Small intestine (tissue), 7 donors: ENCODE measurements around the gene FAM89B. TPM values are rescaled to one million over a fixed set of nuclear protein-coding genes. Genes with fewer than 3 reads are reported as not detected.

Experiments
- DNase-seq, 2 donors: peaks; one replicate each; pipeline versions ENCODE4 v3.0.0 to v3.0.0-alpha.2; 2013
- FAIRE-seq: peaks from 2 replicates; lab custom pipeline; 2012; peaks lifted over from hg19 to GRCh38; lab: Jason Lieb, UNC
- H3K27ac ChIP-seq, 3 donors: one replicate each; pipeline ENCODE4 v1.5.1; 2013; ENCODE audit warnings: low read length in 2 of 3, mild to moderate bottlenecking in 2 of 3, control low read depth in 1 of 3, inconsistent platforms in 1 of 3, low read depth in 1 of 3, moderate library complexity in 1 of 3
- H3K27me3 ChIP-seq, 3 donors: one replicate each; pipeline ENCODE4 v1.6.1; 2013; ENCODE audit warnings: low read length in 3 of 3, inconsistent platforms in 1 of 3; ENCODE audit not compliant: control insufficient read depth in 3 of 3, insufficient read depth in 3 of 3
- H3K36me3 ChIP-seq, 3 donors: one replicate each; pipeline ENCODE4 v1.6.1; 2013; ENCODE audit warnings: low read length in 3 of 3, inconsistent platforms in 1 of 3, low read depth in 1 of 3, mild to moderate bottlenecking in 1 of 3, moderate library complexity in 1 of 3; ENCODE audit not compliant: control insufficient read depth in 3 of 3, insufficient read depth in 2 of 3
- H3K4me1 ChIP-seq, 3 donors: one replicate each; pipeline ENCODE4 v1.6.1; 2013; ENCODE audit warnings: low read length in 2 of 3, inconsistent platforms in 1 of 3, low read depth in 1 of 3, mild to moderate bottlenecking in 1 of 3, moderate library complexity in 1 of 3; ENCODE audit not compliant: control insufficient read depth in 3 of 3, insufficient read depth in 2 of 3
- H3K4me3 ChIP-seq, 3 donors: one replicate each; pipeline ENCODE4 v1.5.1; 2013; ENCODE audit warnings: low read length in 3 of 3, control low read depth in 1 of 3, inconsistent platforms in 1 of 3, low read depth in 1 of 3, mild to moderate bottlenecking in 1 of 3, moderate library complexity in 1 of 3
- H3K9me3 ChIP-seq, 2 donors: one replicate each; pipeline ENCODE4 v1.6.1; 2013; ENCODE audit warnings: low read depth in 1 of 2, low read length in 1 of 2; ENCODE audit not compliant: control insufficient read depth in 2 of 2, insufficient read depth in 1 of 2
- WGBS, 3 donors: extraction: QIAGEN DNeasy Blood & Tissue Kit; methylation state at CpG; one replicate each; pipeline ENCODE4 v1.1.7; 2013; 5-methylcytosine and 5-hydroxymethylcytosine counted together
- polyA plus RNA-seq, 4 donors: library from polyadenylated mRNA; stranded (reverse) in 3 of 4; unstranded in 1 of 4; fragments of 200-250 nt in 3 of 4; fragments of 120-200 nt in 1 of 4; gene quantifications; one replicate each; pipeline versions ENCODE4 v1.2.1 to v1.2.3, GENCODE V29; 2013
- donor health status: healthy with polysubstance abuse.
- donor health status: control.
- donor health status: control.
- donor health status: Bipolar disorder and iron deficiency.
- donor health status: healthy.

The FAM89B gene
- polyA plus RNA-seq, 4 donors = 15.9 to 39.2 (median 33.4) TPM

- Histone ChIP-seq H3K4me1 (peaks cover 0 to 2% (median 0%) of the 10 kb centered on the region in 3 donors), H3K9me3 (no peaks in the 10 kb centered on the region), H3K27me3 (peaks cover 0 to 5% (median 0%) of the 10 kb centered on the region in 3 donors), H3K36me3 (peaks cover 1 to 76% (median 7%) of the 10 kb centered on the region in 3 donors), H3K27ac (no peak overlapping the region), H3K4me3 (no peak overlapping the region)
- 86 to 91% (median 89%) methylated on average over 16 of the region's 16 CpGs for WGBS, 3 donors
- DNase-seq = no peak
- no peak for FAIRE-seq
Observed at GRCh38 chr11:65598258-65598699, 25.9 kb downstream of the FAM89B start.

GRCh38 chr11:65599216-65599954 is 27.0 kb downstream of the FAM89B start:
- WGBS, 3 donors = 89 to 93% (median 92%) methylated on average over 35 to 49 of the region's 49 CpGs
- peaks cover 0 to 2% (median 0%) of the 10 kb centered on the region in 3 donors for H3K4me1 ChIP-seq
- H3K36me3 ChIP-seq = peaks cover 5 to 79% (median 8%) of the 10 kb centered on the region in 3 donors
- no peak overlapping the region for H3K27ac ChIP-seq
- FAIRE-seq (no peak), DNase-seq (no peak)
- H3K9me3 ChIP-seq = no peaks in the 10 kb centered on the region
- no peaks in the 10 kb centered on the region for H3K27me3 ChIP-seq
- H3K4me3 ChIP-seq = no peak overlapping the region

- WGBS, 3 donors = 95 to 98% (median 95%) methylated on average over 6 of the region's 6 CpGs
- Histone ChIP-seq H3K27me3 (no peaks in the 10 kb centered on the region), H3K36me3 (peaks cover 10 to 83% (median 11%) of the 10 kb centered on the region in 3 donors), H3K4me3 (no peak overlapping the region), H3K27ac (no peak overlapping the region), H3K4me1 (peaks cover 0 to 2% (median 0%) of the 10 kb centered on the region in 3 donors), H3K9me3 (no peaks in the 10 kb centered on the region)
- no peak for DNase-seq
- FAIRE-seq = no peak
Observed at GRCh38 chr11:65599955-65600246, 27.6 kb downstream of the FAM89B start.

GRCh38 chr11:65604258-65604657 is 31.9 kb downstream of the FAM89B start:
- Histone ChIP-seq H3K36me3 (peaks cover 23 to 92% (median 30%) of the 10 kb centered on the region in 3 donors), H3K27ac (no peak overlapping the region), H3K27me3 (no peaks in the 10 kb centered on the region), H3K4me3 (no peak overlapping the region), H3K4me1 (peaks cover 0 to 13% (median 0%) of the 10 kb centered on the region in 3 donors), H3K9me3 (no peaks in the 10 kb centered on the region)
- WGBS, 3 donors = 92 to 100% (median 94%) methylated on average over 1 of the region's 1 CpG
- FAIRE-seq = no peak
- no peak for DNase-seq

GRCh38 chr11:65606876-65607613 is 34.7 kb downstream of the FAM89B start:
- Histone ChIP-seq H3K27ac (peak overlapping the region in 2 of 3 donors; percentile 9 to 78), H3K4me3 (no peak overlapping the region), H3K9me3 (no peaks in the 10 kb centered on the region), H3K4me1 (peaks cover 0 to 36% (median 6%) of the 10 kb centered on the region in 3 donors), H3K27me3 (no peaks in the 10 kb centered on the region), H3K36me3 (peaks cover 23 to 96% (median 30%) of the 10 kb centered on the region in 3 donors)
- DNase-seq (peak; percentile 70 to 91), FAIRE-seq (no peak)
- 55 to 81% (median 70%) methylated on average over 67 of the region's 67 CpGs for WGBS, 3 donors

- FAIRE-seq (no peak), DNase-seq (no peak)
- 87 to 93% (median 92%) methylated on average over 37 of the region's 37 CpGs for WGBS, 3 donors
- H3K27me3 ChIP-seq = no peaks in the 10 kb centered on the region
- H3K36me3 ChIP-seq = peaks cover 23 to 96% (median 30%) of the 10 kb centered on the region in 3 donors
- no peaks in the 10 kb centered on the region for H3K9me3 ChIP-seq
- H3K4me3 ChIP-seq = no peak overlapping the region
- H3K27ac ChIP-seq = peak overlapping the region in 2 of 3 donors; percentile 9 to 19
- peaks cover 0 to 43% (median 14%) of the 10 kb centered on the region in 3 donors for H3K4me1 ChIP-seq
Observed at GRCh38 chr11:65607614-65608426, 35.5 kb downstream of the FAM89B start.

- Histone ChIP-seq H3K36me3 (peaks cover 21 to 90% (median 27%) of the 10 kb centered on the region in 3 donors), H3K4me3 (no peak overlapping the region), H3K27ac (no peak overlapping the region), H3K27me3 (no peaks in the 10 kb centered on the region), H3K4me1 (peaks cover 0 to 48% (median 14%) of the 10 kb centered on the region in 3 donors), H3K9me3 (no peaks in the 10 kb centered on the region)
- FAIRE-seq = no peak
- no peak for DNase-seq
- WGBS, 3 donors = 56 to 65% (median 60%) methylated on average over 3 of the region's 3 CpGs
Observed at GRCh38 chr11:65609229-65609628, 36.9 kb downstream of the FAM89B start.

GRCh38 chr11:65609665-65610064 is 37.3 kb downstream of the FAM89B start:
- peaks cover 20 to 86% (median 22%) of the 10 kb centered on the region in 3 donors for H3K36me3 ChIP-seq
- 74 to 81% (median 78%) methylated on average over 5 of the region's 5 CpGs for WGBS, 3 donors
- H3K27me3 ChIP-seq = no peaks in the 10 kb centered on the region
- H3K9me3 ChIP-seq = no peaks in the 10 kb centered on the region
- FAIRE-seq = no peak
- no peak overlapping the region for H3K4me3 ChIP-seq
- peak overlapping the region in 1 of 3 donors; percentile 3 for H3K27ac ChIP-seq
- DNase-seq = peak in 1 of 2 donors; percentile 41
- peaks cover 0 to 48% (median 14%) of the 10 kb centered on the region in 3 donors for H3K4me1 ChIP-seq
